GM18502 (cell line): ENCODE data around the gene HLA-B.

ENCODE experiments used
- ATAC-seq: cut with Tn5 transposase; IDR thresholded peaks from one replicate; pipeline ENCODE4 v1.9.1; 2021; ENCODE audit warnings: mild to moderate bottlenecking; ENCODE audit not compliant: unreplicated experiment, poor library complexity

The HLA-B gene

GRCh38 chr6:31354158-31354863 lies 2.7 kb downstream of the HLA-B start:
- ATAC-seq = no peak

DNA sequence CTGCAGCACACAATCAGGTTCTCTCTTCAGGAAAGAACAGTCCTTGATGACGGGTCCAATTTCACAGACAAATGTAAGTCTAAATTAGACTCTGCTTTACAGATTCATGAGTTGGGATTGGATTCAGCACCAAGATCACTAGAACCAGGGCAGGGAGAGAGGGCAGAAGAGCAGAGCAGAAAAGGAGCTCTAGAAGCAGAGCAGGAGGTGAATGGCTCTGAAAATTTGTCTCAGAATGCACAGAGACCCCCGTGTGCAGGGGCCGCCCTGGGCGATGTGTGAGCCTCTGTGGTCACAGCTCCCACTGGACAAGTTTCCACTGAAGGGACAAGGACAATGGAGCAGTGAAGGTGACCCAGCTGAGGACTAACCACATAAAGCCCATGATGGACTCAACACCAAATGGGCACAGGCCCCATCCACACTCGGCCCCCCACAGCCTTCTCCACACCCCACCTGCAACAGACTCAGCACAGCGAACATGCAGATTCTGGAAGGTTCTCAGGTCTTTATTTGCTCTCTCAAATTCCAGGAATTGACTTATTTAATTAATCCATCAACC lies 3.5 kb downstream of the HLA-B start:
- no peak for ATAC-seq

GRCh38 chr6:31352683-31353383 lies 4.1 kb downstream of the HLA-B start:
- ATAC-seq = no peak

GRCh38 chr6:31352310-31352682 lies 4.7 kb downstream of the HLA-B start:
- no peak for ATAC-seq

GRCh38 chr6:31351401-31352309 lies 5.3 kb downstream of the HLA-B start:
- no peak for ATAC-seq

DNA sequence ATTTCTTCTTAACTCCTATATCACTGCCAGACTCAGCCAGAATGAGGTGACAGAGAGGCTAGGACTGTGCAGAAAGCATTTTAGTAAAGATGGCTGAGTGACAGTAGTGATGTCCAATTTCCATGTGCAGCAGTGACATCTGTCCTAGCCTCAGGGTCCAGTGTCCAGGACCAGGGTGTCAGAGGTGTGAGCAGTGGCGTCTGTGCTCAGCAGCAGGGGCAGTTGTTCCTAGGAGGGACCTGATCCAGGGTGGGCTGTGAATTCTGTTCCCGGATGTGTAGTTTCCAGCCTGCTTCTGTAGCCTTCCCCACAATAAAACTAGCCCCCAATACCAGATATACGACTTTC lies 6.0 kb downstream of the HLA-B start:
- ATAC-seq = no peak

- no peak for ATAC-seq
Measured at GRCh38 chr6:31350196-31351032, 6.6 kb downstream of the HLA-B start.

DNA sequence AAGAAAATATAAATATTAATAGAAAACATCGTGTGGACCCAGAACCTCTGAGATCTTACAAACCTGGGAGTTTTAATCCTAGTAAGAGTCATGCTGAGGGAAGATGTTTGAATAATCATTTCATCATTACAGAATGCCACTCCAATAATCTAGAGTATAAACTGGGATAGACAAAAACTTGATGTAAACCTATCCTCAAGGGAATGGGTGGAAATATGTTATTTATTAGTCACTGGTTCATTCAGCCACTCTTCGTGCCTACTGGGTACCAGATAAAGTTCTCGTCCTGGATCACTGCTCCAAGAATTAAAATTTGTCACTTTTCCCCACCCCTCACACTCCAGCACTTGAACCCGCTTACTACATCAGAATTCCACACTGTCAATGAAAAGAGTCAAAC lies 7.7 kb downstream of the HLA-B start:
- ATAC-seq = no peak

- no peak for ATAC-seq
Measured at GRCh38 chr6:31345026-31345730, 11.8 kb downstream of the HLA-B start.

DNA sequence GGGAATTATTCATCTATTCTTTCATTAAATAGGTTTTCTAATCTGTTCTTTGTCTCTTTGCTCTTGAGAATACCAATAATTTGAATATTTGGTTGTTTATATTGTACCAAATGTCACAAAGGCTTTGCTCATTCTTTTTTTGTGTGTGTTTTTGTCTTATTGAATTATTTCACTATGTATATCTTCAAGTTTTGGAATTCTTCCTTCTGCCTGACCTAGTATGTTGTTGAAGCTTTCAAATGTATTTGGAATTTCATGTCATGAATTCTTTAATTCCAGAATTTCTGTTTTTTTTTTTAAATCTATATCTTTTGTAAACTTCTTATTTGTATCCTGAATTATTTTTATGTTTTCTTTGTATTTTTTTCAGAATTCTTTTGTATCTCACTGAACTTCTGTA lies 16.8 kb downstream of the HLA-B start:
- no peak for ATAC-seq

DNA sequence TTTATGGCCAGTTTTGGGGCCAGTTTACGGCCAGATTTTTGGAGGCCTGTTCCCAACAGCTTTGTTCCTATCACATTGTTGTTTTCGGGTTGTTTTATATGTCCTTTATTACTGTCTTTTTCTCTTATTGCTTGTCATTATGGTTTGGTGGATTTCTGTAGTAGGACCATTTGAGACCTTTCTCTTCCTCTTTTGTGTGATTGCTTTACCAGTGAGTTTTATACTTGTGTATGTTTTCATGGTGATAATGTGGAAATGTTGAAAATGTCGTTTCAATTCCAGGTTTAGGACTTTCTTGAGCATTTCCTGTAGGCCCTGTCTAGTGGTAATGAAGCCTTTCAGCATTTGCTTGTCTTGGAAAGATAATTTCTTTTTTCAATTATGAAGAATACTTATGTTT lies 17.8 kb downstream of the HLA-B start:
- no peak for ATAC-seq

DNA sequence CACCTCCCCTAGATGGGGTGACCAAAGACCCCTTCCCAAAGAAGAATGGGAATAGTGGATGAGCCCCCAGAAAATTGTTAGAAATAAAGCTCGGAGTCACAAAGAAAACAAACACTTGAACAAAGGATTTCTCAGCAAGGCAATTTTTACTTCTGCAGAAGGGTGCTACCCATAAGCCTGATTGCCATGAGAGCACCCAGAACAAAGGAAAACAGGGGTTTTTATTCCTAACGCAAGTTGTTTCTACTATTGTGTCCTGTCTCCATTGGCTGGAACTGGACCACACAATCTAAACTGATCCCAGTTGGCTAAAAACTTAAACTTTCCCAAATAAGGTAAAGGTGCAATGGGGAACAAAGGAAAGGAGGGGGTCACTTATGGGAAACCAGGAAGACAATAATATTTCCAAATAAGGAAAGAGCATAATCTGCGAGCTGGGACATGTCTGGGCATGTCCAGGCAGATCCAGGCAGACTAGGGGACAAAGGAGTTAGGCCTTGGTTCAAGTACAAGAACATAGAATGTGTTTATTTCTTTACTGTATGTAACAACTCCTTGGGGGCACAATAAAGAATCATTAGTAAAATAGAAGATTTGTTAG lies 20.0 kb downstream of the HLA-B start:
- ATAC-seq = no peak

DNA sequence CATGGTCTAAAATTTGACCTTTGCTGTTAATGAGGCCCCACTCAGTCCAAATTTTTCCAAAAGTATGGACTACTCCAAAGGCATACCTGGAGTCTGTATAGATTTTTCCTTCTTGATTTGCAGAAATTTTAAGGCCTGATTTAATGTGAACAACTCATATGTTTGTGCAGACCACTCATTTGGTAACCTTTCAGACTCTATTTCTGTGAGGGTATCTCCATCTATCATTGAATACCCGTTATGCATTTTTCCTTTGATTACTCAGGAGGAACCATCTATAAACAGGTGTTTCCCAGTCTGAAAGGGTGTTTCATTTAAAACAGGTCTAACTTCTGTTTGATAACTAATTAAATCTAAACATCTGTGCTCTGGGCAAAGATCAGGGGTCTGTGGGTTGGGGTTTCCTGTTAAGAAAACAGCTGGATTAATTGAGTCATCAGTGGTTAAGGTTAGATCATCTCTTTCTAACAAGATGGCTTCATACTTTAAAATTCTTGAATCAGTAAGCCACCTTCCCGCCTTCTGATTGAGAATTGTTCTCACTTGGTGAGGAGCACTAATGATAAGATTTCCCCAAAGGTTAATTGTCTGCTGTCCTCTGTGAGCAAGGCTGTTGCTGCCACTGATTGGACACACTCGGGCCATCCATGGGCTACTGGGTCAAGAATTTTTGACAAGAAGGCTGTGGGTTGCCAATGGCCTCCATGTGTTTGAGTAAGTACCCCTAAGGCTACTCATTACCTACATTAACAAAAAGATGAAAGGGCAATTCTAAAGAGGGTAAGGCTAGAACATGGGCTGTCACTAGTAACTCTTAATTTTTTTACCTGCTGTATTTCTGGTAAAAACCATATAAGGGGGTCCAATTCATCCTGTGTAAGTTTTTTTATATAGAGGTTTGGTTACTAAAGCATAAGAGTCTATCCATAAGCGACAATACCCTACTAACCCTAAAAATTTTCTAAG lies 24.1 kb downstream of the HLA-B start:
- ATAC-seq = no peak

- ATAC-seq = no peak
Measured at GRCh38 chr6:31328355-31328960, 28.5 kb downstream of the HLA-B start.

- no peak for ATAC-seq
Measured at GRCh38 chr6:31321820-31322219, 35.2 kb downstream of the HLA-B start.

- ATAC-seq = no peak
Measured at GRCh38 chr6:31321005-31321707, 35.8 kb downstream of the HLA-B start.

- no peak for ATAC-seq
Measured at GRCh38 chr6:31317036-31317435, 39.9 kb downstream of the HLA-B start.
